ENCODE measurements around the gene MT4.
"Not testable (repeated sequence)": the region's sequence is repeated elsewhere in the genome, so short reads cannot be mapped to it uniquely, and the experiment has no call there.

The MT4 gene

GRCh38 chr16:56559109-56559508 lies 5.8 kb upstream of the MT4 start:
- DNase-seq (ENCODE audit: low read depth) = no peak

- no peak for DNase-seq (ENCODE audit: low read depth)
Observed at GRCh38 chr16:56560447-56560846, 4.4 kb upstream of the MT4 start.

GRCh38 chr16:56561126-56561525 lies 3.7 kb upstream of the MT4 start:
- no peak for DNase-seq (ENCODE audit: low read depth)

GRCh38 chr16:56569971-56570370 lies 5.1 kb downstream of the MT4 start:
- no peak for DNase-seq (ENCODE audit: low read depth)

- DNase-seq (ENCODE audit: low read depth) = no peak
Observed at GRCh38 chr16:56571525-56571924, 6.7 kb downstream of the MT4 start.

- DNase-seq (ENCODE audit: low read depth) = no peak
Observed at GRCh38 chr16:56574625-56575024, 9.8 kb downstream of the MT4 start.

- peak; percentile 71 for DNase-seq (ENCODE audit: low read depth)
Observed at GRCh38 chr16:56576585-56577299, 11.9 kb downstream of the MT4 start.

- no peak for DNase-seq (ENCODE audit: low read depth)
Observed at GRCh38 chr16:56577300-56577625, 12.4 kb downstream of the MT4 start.

- DNase-seq (ENCODE audit: low read depth) = no peak
Observed at GRCh38 chr16:56580391-56581048, 15.6 kb downstream of the MT4 start.

- not testable (repeated sequence) for DNase-seq (ENCODE audit: low read depth)
Observed at GRCh38 chr16:56582911-56583310, 18.0 kb downstream of the MT4 start.

GRCh38 chr16:56583351-56584168 lies 18.7 kb downstream of the MT4 start:
- DNase-seq (ENCODE audit: low read depth) = no peak

GRCh38 chr16:56584276-56584675 lies 19.4 kb downstream of the MT4 start:
- no peak for DNase-seq (ENCODE audit: low read depth)

- no peak for DNase-seq (ENCODE audit: low read depth)
Observed at GRCh38 chr16:56588781-56589140, 23.9 kb downstream of the MT4 start.

GRCh38 chr16:56589141-56590039 lies 24.5 kb downstream of the MT4 start, which contains the start of gene MT3:
TSS of gene MT3 (plus strand) at chr16:56589528. CDS start at chr16:56589591, 63 bp downstream.
- DNase-seq (ENCODE audit: low read depth) = peak; percentile 45

- DNase-seq (ENCODE audit: low read depth) = no peak
Observed at GRCh38 chr16:56591377-56592060, 26.6 kb downstream of the MT4 start.

GRCh38 chr16:56593573-56594291 lies 28.9 kb downstream of the MT4 start:
- DNase-seq (ENCODE audit: low read depth) = no peak

GRCh38 chr16:56594292-56594619 lies 29.4 kb downstream of the MT4 start:
- no peak for DNase-seq (ENCODE audit: low read depth)

- DNase-seq (ENCODE audit: low read depth) = peak; percentile 85
Observed at GRCh38 chr16:56600398-56600999, 35.6 kb downstream of the MT4 start.

GRCh38 chr16:56601325-56601724 lies 36.5 kb downstream of the MT4 start:
- DNase-seq (ENCODE audit: low read depth) = no peak

GRCh38 chr16:56603589-56603988 lies 38.7 kb downstream of the MT4 start:
- peak; percentile 74 for DNase-seq (ENCODE audit: low read depth)

All from ELR (cell line).